ENCODE data around the gene KIAA1328. TPM values are rescaled to one million over a fixed set of nuclear protein-coding genes. Genes with fewer than 3 reads are reported as not detected.

The KIAA1328 gene
- total and polyA plus RNA-seq, 4 experiments from 2014 or later = 6.9 to 15.7 (median 12.8) TPM

GRCh38 chr18:37144921-37145320, 316.0 kb downstream of the KIAA1328 start:
- H3K9me3 ChIP-seq (ENCODE audit: control insufficient read depth in 1 of 2, low read length in 2 of 2) = no peaks in the 10 kb centered on the region
- ChIA-PET POLR2A (ENCODE audit: partially characterized antibody) (no interaction called here), CTCF (ENCODE audit: partially characterized antibody) (no interaction called here)
- no peaks in the 10 kb centered on the region for H3K27me3 ChIP-seq (ENCODE audit: insufficient read depth, low read length)
- H3K4me3 ChIP-seq (ENCODE audit: low read length in 2 of 2) = no peak overlapping the region
- Mint-ChIP-seq H3K27me3 (no peaks in the 10 kb centered on the region), H3K4me3 (no peak overlapping the region), H3K4me1 (peaks cover 0 to 1% (median 0%) of the 10 kb centered on the region in 4 donors), H3K9me3 (peaks cover 3 to 29% (median 9%) of the 10 kb centered on the region in 8 donors), H3K27ac (no peak overlapping the region), H3K36me3 (peaks cover 5 to 32% of the 10 kb centered on the region in 2 donors)
- no peak for DNase-seq
- intact Hi-C loops (cut with micrococcal nuclease) = no loop called here
- H3K4me1 ChIP-seq (ENCODE audit: insufficient read depth, low read length) = no peaks in the 10 kb centered on the region
- no peak overlapping the region for H3K27ac ChIP-seq (ENCODE audit: low read depth, low read length)
- H3K36me3 ChIP-seq (ENCODE audit: insufficient read depth, low read length) = no peaks in the 10 kb centered on the region

- no peaks in the 10 kb centered on the region for H3K9me3 ChIP-seq (ENCODE audit: control insufficient read depth in 1 of 2, low read length in 2 of 2)
- Mint-ChIP-seq H3K4me1 (no peaks in the 10 kb centered on the region), H3K9me3 (peaks cover 0 to 2% (median 0%) of the 10 kb centered on the region in 8 donors), H3K36me3 (peaks cover 12 to 21% of the 10 kb centered on the region in 2 donors), H3K27ac (no peak overlapping the region), H3K4me3 (no peak overlapping the region), H3K27me3 (no peaks in the 10 kb centered on the region)
- DNase-seq = no peak
- intact Hi-C loops (cut with micrococcal nuclease) = no loop called here
- no peaks in the 10 kb centered on the region for H3K4me1 ChIP-seq (ENCODE audit: insufficient read depth, low read length)
- ChIA-PET CTCF (ENCODE audit: partially characterized antibody) (no interaction called here), POLR2A (ENCODE audit: partially characterized antibody) (no interaction called here)
- H3K27me3 ChIP-seq (ENCODE audit: insufficient read depth, low read length) = no peaks in the 10 kb centered on the region
- H3K36me3 ChIP-seq (ENCODE audit: insufficient read depth, low read length) = no peaks in the 10 kb centered on the region
- no peak overlapping the region for H3K4me3 ChIP-seq (ENCODE audit: low read length in 2 of 2)
- no peak overlapping the region for H3K27ac ChIP-seq (ENCODE audit: low read depth, low read length)
Measured at GRCh38 chr18:37156330-37156942, 327.5 kb downstream of the KIAA1328 start.

GRCh38 chr18:37160038-37160820, 331.3 kb downstream of the KIAA1328 start:
- Mint-ChIP-seq H3K4me3 (no peak overlapping the region), H3K4me1 (no peaks in the 10 kb centered on the region), H3K9me3 (no peaks in the 10 kb centered on the region), H3K27me3 (no peaks in the 10 kb centered on the region), H3K27ac (no peak overlapping the region), H3K36me3 (peaks cover 16 to 48% of the 10 kb centered on the region in 2 donors)
- ChIA-PET CTCF (ENCODE audit: partially characterized antibody) (no interaction called here), POLR2A (ENCODE audit: partially characterized antibody) (no interaction called here)
- no peak overlapping the region for H3K27ac ChIP-seq (ENCODE audit: low read depth, low read length)
- H3K4me1 ChIP-seq (ENCODE audit: insufficient read depth, low read length) = no peaks in the 10 kb centered on the region
- no peaks in the 10 kb centered on the region for H3K27me3 ChIP-seq (ENCODE audit: insufficient read depth, low read length)
- H3K36me3 ChIP-seq (ENCODE audit: insufficient read depth, low read length) = no peaks in the 10 kb centered on the region
- H3K4me3 ChIP-seq (ENCODE audit: low read length in 2 of 2) = no peak overlapping the region
- no peaks in the 10 kb centered on the region for H3K9me3 ChIP-seq (ENCODE audit: control insufficient read depth in 1 of 2, low read length in 2 of 2)
- intact Hi-C loops (cut with micrococcal nuclease) = no loop called here
- DNase-seq = no peak

GRCh38 chr18:37161491-37161890, 332.6 kb downstream of the KIAA1328 start:
- peaks cover 21 to 56% of the 10 kb centered on the region in 2 donors for H3K36me3 Mint-ChIP-seq
- no peak for DNase-seq
- no peak overlapping the region for H3K4me3 ChIP-seq (ENCODE audit: low read length in 2 of 2)
- CTCF ChIA-PET (ENCODE audit: partially characterized antibody) = no interaction called here
- no peaks in the 10 kb centered on the region for H3K36me3 ChIP-seq (ENCODE audit: insufficient read depth, low read length)
- POLR2A ChIA-PET (ENCODE audit: partially characterized antibody) = no interaction called here
- no peaks in the 10 kb centered on the region for H3K4me1 Mint-ChIP-seq
- H3K27ac Mint-ChIP-seq = no peak overlapping the region
- no peak overlapping the region for H3K4me3 Mint-ChIP-seq
- intact Hi-C loops (cut with micrococcal nuclease) = no loop called here
- H3K4me1 ChIP-seq (ENCODE audit: insufficient read depth, low read length) = no peaks in the 10 kb centered on the region
- H3K27ac ChIP-seq (ENCODE audit: low read depth, low read length) = no peak overlapping the region
- H3K9me3 ChIP-seq (ENCODE audit: control insufficient read depth in 1 of 2, low read length in 2 of 2) = no peaks in the 10 kb centered on the region
- H3K27me3 Mint-ChIP-seq = no peaks in the 10 kb centered on the region
- no peaks in the 10 kb centered on the region for H3K27me3 ChIP-seq (ENCODE audit: insufficient read depth, low read length)
- H3K9me3 Mint-ChIP-seq = no peaks in the 10 kb centered on the region

- H3K27ac ChIP-seq (ENCODE audit: low read depth, low read length) = no peak overlapping the region
- Mint-ChIP-seq H3K36me3 (peaks cover 24 to 67% of the 10 kb centered on the region in 2 donors), H3K4me1 (no peaks in the 10 kb centered on the region), H3K27ac (no peak overlapping the region), H3K9me3 (no peaks in the 10 kb centered on the region), H3K4me3 (no peak overlapping the region), H3K27me3 (no peaks in the 10 kb centered on the region)
- no peaks in the 10 kb centered on the region for H3K4me1 ChIP-seq (ENCODE audit: insufficient read depth, low read length)
- DNase-seq = no peak
- no peaks in the 10 kb centered on the region for H3K36me3 ChIP-seq (ENCODE audit: insufficient read depth, low read length)
- H3K9me3 ChIP-seq (ENCODE audit: control insufficient read depth in 1 of 2, low read length in 2 of 2) = no peaks in the 10 kb centered on the region
- no peaks in the 10 kb centered on the region for H3K27me3 ChIP-seq (ENCODE audit: insufficient read depth, low read length)
- no peak overlapping the region for H3K4me3 ChIP-seq (ENCODE audit: low read length in 2 of 2)
- ChIA-PET CTCF (ENCODE audit: partially characterized antibody) (no interaction called here), POLR2A (ENCODE audit: partially characterized antibody) (no interaction called here)
- intact Hi-C loops (cut with micrococcal nuclease) = no loop called here
Measured at GRCh38 chr18:37162551-37162950, 333.6 kb downstream of the KIAA1328 start.

GRCh38 chr18:37163119-37163518, 334.2 kb downstream of the KIAA1328 start:
- ChIA-PET CTCF (ENCODE audit: partially characterized antibody) (no interaction called here), POLR2A (ENCODE audit: partially characterized antibody) (no interaction called here)
- H3K36me3 Mint-ChIP-seq = peaks cover 25 to 72% of the 10 kb centered on the region in 2 donors
- DNase-seq = no peak
- Histone ChIP-seq H3K27ac (ENCODE audit: low read depth, low read length) (no peak overlapping the region), H3K4me1 (ENCODE audit: insufficient read depth, low read length) (no peaks in the 10 kb centered on the region), H3K4me3 (ENCODE audit: low read length in 2 of 2) (no peak overlapping the region), H3K27me3 (ENCODE audit: insufficient read depth, low read length) (no peaks in the 10 kb centered on the region), H3K9me3 (ENCODE audit: control insufficient read depth in 1 of 2, low read length in 2 of 2) (no peaks in the 10 kb centered on the region), H3K36me3 (ENCODE audit: insufficient read depth, low read length) (no peaks in the 10 kb centered on the region)
- H3K4me1 Mint-ChIP-seq = no peaks in the 10 kb centered on the region
- H3K9me3 Mint-ChIP-seq = peaks cover 0 to 1% (median 0%) of the 10 kb centered on the region in 8 donors
- no peak overlapping the region for H3K27ac Mint-ChIP-seq
- no peaks in the 10 kb centered on the region for H3K27me3 Mint-ChIP-seq
- peak overlapping the region in 1 of 8 donors; percentile 21 for H3K4me3 Mint-ChIP-seq
- intact Hi-C loops (cut with micrococcal nuclease) = no loop called here

- intact Hi-C loops (cut with micrococcal nuclease) = no loop called here
- Histone ChIP-seq H3K9me3 (ENCODE audit: control insufficient read depth in 1 of 2, low read length in 2 of 2) (no peaks in the 10 kb centered on the region), H3K4me1 (ENCODE audit: insufficient read depth, low read length) (no peaks in the 10 kb centered on the region), H3K4me3 (ENCODE audit: low read length in 2 of 2) (no peak overlapping the region), H3K27ac (ENCODE audit: low read depth, low read length) (no peak overlapping the region), H3K36me3 (ENCODE audit: insufficient read depth, low read length) (no peaks in the 10 kb centered on the region), H3K27me3 (ENCODE audit: insufficient read depth, low read length) (no peaks in the 10 kb centered on the region)
- Mint-ChIP-seq H3K4me1 (no peaks in the 10 kb centered on the region), H3K36me3 (peaks cover 19 to 60% of the 10 kb centered on the region in 2 donors), H3K9me3 (peaks cover 0 to 2% (median 0%) of the 10 kb centered on the region in 8 donors), H3K27me3 (no peaks in the 10 kb centered on the region), H3K4me3 (no peak overlapping the region), H3K27ac (peak overlapping the region in 1 of 7 donors; percentile 14)
- ChIA-PET POLR2A (ENCODE audit: partially characterized antibody) (no interaction called here), CTCF (ENCODE audit: partially characterized antibody) (no interaction called here)
- DNase-seq = no peak
Measured at GRCh38 chr18:37166491-37166890, 337.6 kb downstream of the KIAA1328 start.
